ENCODE results near the gene POMT1.
"Not testable (repeated sequence)": the region's sequence is repeated elsewhere in the genome, so short reads cannot be mapped to it uniquely, and the experiment has no call there.

The POMT1 gene

GRCh38 chr9:131496844-131497405 lies 5.8 kb upstream of the POMT1 start:
- DNase-seq, result no peak

- DNase-seq, result no peak
These were observed 3.4 kb upstream of the POMT1 start for GRCh38 chr9:131499254-131499767.

GRCh38 chr9:131500377-131500776 lies 2.3 kb upstream of the POMT1 start:
- no peak for DNase-seq

GRCh38 chr9:131500939-131501541 lies 1.7 kb upstream of the POMT1 start:
- peak; percentile 71 for DNase-seq

- DNase-seq, result peak; percentile 42
These were observed 1.1 kb downstream of the POMT1 start for GRCh38 chr9:131503626-131504465.

- DNase-seq, result no peak
These were observed 2.3 kb downstream of the POMT1 start for GRCh38 chr9:131505012-131505411.

GRCh38 chr9:131511416-131511815 lies 8.7 kb downstream of the POMT1 start:
- no peak for DNase-seq

GRCh38 chr9:131511880-131512279 lies 9.2 kb downstream of the POMT1 start:
- DNase-seq, result no peak

- no peak for DNase-seq
These were observed 10.5 kb downstream of the POMT1 start for GRCh38 chr9:131513177-131513576.

- not testable (repeated sequence) for DNase-seq
These were observed 12.9 kb downstream of the POMT1 start for GRCh38 chr9:131515559-131516031.

- DNase-seq, result no peak
These were observed 13.4 kb downstream of the POMT1 start for GRCh38 chr9:131516100-131516499.

GRCh38 chr9:131516930-131517329 lies 14.2 kb downstream of the POMT1 start:
- DNase-seq, result no peak

- no peak for DNase-seq
These were observed 15.1 kb downstream of the POMT1 start for GRCh38 chr9:131517761-131518190.

GRCh38 chr9:131518553-131518952 lies 15.8 kb downstream of the POMT1 start:
- no peak for DNase-seq

- no peak for DNase-seq
These were observed 17.8 kb downstream of the POMT1 start for GRCh38 chr9:131520503-131520902.

GRCh38 chr9:131521203-131521602 lies 18.5 kb downstream of the POMT1 start:
- no peak for DNase-seq

GRCh38 chr9:131521822-131522221 lies 19.1 kb downstream of the POMT1 start:
- no peak for DNase-seq

GRCh38 chr9:131522257-131523085 lies 19.8 kb downstream of the POMT1 start:
- no peak for DNase-seq

- DNase-seq, result no peak
These were observed 20.3 kb downstream of the POMT1 start for GRCh38 chr9:131523086-131523388.

- DNase-seq, result no peak
These were observed 21.0 kb downstream of the POMT1 start for GRCh38 chr9:131523451-131524435.

GRCh38 chr9:131524665-131525315 lies 22.1 kb downstream of the POMT1 start:
- DNase-seq, result peak; percentile 58

Measured in fibroblast of skin of right biceps (primary cell).